Chondrocyte (in vitro differentiated cells): ENCODE results near the gene CRYBA4. TPM values are rescaled to one million over a fixed set of nuclear protein-coding genes. Genes with fewer than 3 reads are reported as not detected.

ENCODE experiments used
- DNase-seq: peaks from one replicate; pipeline ENCODE4 v3.0.0; 2021; ENCODE audit warnings: mixed read lengths, low spot score
- H3K27ac Mint-ChIP-seq: one replicate; pipeline ENCODE4 v1.8.0; 2021; ENCODE audit warnings: mild to moderate bottlenecking, moderate library complexity, mixed read lengths; ENCODE audit not compliant: unreplicated experiment
- H3K27me3 Mint-ChIP-seq: 2 replicates; pipeline ENCODE4 v1.8.0; 2021; ENCODE audit warnings: low read depth, mixed read lengths
- H3K36me3 Mint-ChIP-seq: 2 replicates; pipeline ENCODE4 v1.8.0; 2021; ENCODE audit warnings: low read depth, mixed read lengths
- H3K4me1 Mint-ChIP-seq: 2 replicates; pipeline ENCODE4 v1.8.0; 2021; ENCODE audit warnings: low read depth, mild to moderate bottlenecking, mixed read lengths
- H3K4me3 Mint-ChIP-seq: one replicate; pipeline ENCODE4 v1.8.0; 2021; ENCODE audit warnings: mild to moderate bottlenecking, moderate library complexity, mixed read lengths; ENCODE audit not compliant: unreplicated experiment
- H3K9me3 Mint-ChIP-seq: 2 replicates; pipeline ENCODE4 v1.8.0; 2021; ENCODE audit warnings: low read depth, mixed read lengths
- total RNA-seq: library from RNA; stranded (reverse); gene quantifications from 3 replicates; pipeline ENCODE4 v1.2.1, GENCODE V29; 2021
- TF ChIP-seq, protein P1 (sequence below): fragments of 200-600 bp; sonication (generic); IDR thresholded peaks from 2 replicates; pipeline ENCODE4 v1.5.0; 2021; ENCODE audit warnings: antibody characterized with exemption, mild to moderate bottlenecking, moderate library complexity

CRYBA4 gene
- total RNA-seq, 1 donor from 2014 or later = not detected

DNA sequence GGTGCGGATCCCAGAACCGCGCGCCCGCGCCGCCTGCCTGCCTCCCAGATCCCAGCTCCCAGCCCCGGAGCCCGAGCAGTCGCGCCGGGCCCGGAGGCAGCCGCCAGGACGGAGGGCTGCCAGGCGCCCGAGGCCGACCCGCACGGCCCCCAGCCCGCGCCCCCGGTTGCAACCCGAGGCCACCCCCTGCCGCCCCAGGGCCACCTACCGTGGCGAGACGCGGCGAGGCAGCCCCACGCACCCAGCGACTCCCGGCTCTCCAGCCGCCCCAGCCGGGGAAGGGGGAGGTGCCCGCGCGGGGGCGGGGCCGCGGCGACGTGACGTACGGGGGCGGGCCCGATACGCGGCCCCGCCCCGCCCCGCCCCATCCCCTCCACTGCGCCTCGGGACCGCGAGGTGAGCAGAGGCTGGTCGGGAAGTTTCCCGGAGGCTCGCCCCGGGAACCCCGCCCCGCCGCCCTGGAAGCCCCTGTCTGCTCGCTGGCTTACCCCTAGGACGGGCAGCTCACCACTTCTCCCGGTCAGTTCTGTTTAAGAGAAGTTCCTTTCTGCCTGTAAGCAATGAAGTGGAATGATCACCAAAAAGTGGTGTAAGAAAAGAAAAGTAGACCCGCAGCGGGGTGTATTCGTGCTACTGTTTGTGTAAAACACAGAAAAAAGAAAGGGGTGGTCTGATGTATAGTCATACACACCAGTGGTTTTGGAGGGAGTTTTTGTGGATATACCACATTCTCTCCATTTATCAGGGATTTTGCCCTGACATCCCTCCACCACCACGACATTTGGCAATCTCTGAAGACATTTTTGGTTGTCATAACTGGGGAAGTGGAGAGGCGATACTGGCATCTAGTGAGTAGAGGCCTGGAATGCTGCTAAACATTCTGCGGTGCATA, 31.7 kb upstream of the CRYBA4 start, which contains the start of gene TPST2:
TPST2 (minus strand) TSS at position 288 of the 892 bp plus-strand sequence. CDS start 48,502 bp downstream, outside the sequence.
- H3K27me3 Mint-ChIP-seq = peaks cover 13% of the 10 kb centered on the region
- TF ChIP-seq, protein P1, sequence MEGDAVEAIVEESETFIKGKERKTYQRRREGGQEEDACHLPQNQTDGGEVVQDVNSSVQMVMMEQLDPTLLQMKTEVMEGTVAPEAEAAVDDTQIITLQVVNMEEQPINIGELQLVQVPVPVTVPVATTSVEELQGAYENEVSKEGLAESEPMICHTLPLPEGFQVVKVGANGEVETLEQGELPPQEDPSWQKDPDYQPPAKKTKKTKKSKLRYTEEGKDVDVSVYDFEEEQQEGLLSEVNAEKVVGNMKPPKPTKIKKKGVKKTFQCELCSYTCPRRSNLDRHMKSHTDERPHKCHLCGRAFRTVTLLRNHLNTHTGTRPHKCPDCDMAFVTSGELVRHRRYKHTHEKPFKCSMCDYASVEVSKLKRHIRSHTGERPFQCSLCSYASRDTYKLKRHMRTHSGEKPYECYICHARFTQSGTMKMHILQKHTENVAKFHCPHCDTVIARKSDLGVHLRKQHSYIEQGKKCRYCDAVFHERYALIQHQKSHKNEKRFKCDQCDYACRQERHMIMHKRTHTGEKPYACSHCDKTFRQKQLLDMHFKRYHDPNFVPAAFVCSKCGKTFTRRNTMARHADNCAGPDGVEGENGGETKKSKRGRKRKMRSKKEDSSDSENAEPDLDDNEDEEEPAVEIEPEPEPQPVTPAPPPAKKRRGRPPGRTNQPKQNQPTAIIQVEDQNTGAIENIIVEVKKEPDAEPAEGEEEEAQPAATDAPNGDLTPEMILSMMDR = peak; percentile 11
- H3K4me3 Mint-ChIP-seq = peak within 1 kb of the TSS; percentile 90
- peaks cover 5% of the 10 kb centered on the region for H3K9me3 Mint-ChIP-seq
- H3K36me3 Mint-ChIP-seq = no peaks in the 10 kb centered on the region
- peaks cover 45% of the 10 kb centered on the region for H3K4me1 Mint-ChIP-seq
- DNase-seq = peak; percentile 82
- H3K27ac Mint-ChIP-seq = peak within 1 kb of the TSS; percentile 95

DNA sequence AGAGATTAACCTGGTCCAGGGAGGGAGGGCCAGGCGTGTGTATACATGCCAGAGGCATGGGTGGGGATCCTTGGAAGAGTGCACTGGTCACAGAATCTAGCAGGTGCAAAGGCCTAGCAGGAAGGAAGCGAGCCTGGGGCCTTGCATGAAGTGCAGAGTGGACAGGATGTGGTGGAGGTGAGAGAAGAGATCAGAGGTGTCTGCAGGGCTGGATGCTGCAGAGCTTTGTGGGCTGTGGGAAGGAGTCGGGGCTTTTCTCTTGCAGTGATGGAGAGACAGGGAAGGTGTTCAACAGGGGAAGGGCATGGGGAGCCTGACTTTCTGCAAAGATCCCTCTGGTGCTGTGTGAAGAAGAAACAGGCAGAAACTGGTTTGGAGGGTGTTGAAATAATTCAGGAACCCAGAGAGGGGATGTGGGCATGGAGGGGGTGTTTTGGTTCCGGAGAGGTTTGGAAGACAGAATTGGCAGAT, 29.3 kb upstream of the CRYBA4 start:
- Mint-ChIP-seq H3K4me3 (no peak overlapping the region), H3K27me3 (peaks cover 24% of the 10 kb centered on the region), H3K36me3 (no peaks in the 10 kb centered on the region), H3K9me3 (peaks cover 5% of the 10 kb centered on the region), H3K27ac (no peak overlapping the region), H3K4me1 (peaks cover 22% of the 10 kb centered on the region)
- TF ChIP-seq, protein P1 = no peak
- DNase-seq = peak; percentile 48

DNA sequence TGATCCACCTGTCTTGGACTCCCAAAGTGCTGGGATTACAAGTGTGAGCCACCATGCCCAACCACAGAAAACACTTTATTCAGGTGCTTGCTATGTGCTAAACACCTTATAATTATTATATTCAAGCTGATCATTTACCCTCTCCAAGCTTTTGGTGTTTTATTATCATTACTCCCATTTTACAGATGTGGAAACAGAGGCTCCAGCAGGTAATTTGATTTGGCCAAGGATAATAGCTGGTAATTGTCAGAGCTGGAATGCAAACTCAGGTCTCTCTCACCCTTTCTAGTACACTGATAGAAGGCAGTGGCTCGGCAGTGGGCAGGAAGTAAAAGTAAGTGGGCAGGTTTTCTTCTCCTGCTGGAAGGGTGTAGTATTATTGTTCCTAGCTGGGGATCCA, 28.0 kb upstream of the CRYBA4 start:
- H3K27me3 Mint-ChIP-seq = peaks cover 30% of the 10 kb centered on the region
- TF ChIP-seq, protein P1 = no peak
- H3K27ac Mint-ChIP-seq = no peak overlapping the region
- H3K36me3 Mint-ChIP-seq = no peaks in the 10 kb centered on the region
- no peaks in the 10 kb centered on the region for H3K9me3 Mint-ChIP-seq
- peaks cover 12% of the 10 kb centered on the region for H3K4me1 Mint-ChIP-seq
- no peak overlapping the region for H3K4me3 Mint-ChIP-seq
- no peak for DNase-seq

DNA sequence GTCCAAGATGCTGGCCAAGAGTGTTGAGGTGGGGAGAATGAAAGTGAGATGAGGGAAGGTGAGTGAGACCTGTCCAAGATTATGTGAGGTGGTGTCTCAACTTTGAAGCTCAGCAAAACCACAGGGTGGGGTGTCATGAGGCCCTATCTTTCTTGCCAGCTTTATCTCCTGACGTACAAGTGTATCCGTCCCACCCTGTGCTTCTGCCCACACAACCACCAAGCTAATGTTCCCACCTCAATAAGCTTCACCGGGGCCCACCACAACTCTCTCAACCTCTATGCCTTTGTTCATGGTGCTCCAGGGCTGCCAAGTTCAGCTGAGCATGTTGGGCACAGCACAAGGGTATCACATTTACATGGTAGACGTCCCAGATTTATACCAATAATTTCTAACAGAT, 24.7 kb upstream of the CRYBA4 start:
- no peaks in the 10 kb centered on the region for H3K9me3 Mint-ChIP-seq
- H3K4me1 Mint-ChIP-seq = no peaks in the 10 kb centered on the region
- no peak overlapping the region for H3K4me3 Mint-ChIP-seq
- TF ChIP-seq, protein P1 = no peak
- H3K27me3 Mint-ChIP-seq = peaks cover 32% of the 10 kb centered on the region
- no peaks in the 10 kb centered on the region for H3K36me3 Mint-ChIP-seq
- H3K27ac Mint-ChIP-seq = no peak overlapping the region
- DNase-seq = peak; percentile 29

DNA sequence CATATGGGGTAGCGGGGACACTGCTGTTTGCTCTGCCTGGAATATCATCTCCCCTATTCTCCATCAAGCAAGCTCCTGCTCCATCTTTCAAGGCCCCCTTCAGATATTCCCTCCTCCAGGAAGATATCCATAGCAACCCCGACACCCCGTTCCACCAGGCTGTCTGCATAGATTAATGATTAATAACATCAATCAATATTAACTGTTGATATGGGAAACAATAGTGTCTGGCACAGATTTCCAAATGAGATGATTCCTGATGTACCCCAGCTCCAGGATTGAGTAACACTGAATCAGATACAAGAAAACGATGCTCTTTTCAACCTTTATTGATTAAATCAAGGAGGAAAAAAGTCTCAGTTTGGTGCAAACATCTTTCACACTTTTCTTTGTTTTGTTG, 24.3 kb upstream of the CRYBA4 start:
- H3K36me3 Mint-ChIP-seq = no peaks in the 10 kb centered on the region
- TF ChIP-seq, protein P1 = no peak
- peaks cover 27% of the 10 kb centered on the region for H3K27me3 Mint-ChIP-seq
- H3K4me3 Mint-ChIP-seq = no peak overlapping the region
- H3K4me1 Mint-ChIP-seq = no peaks in the 10 kb centered on the region
- H3K9me3 Mint-ChIP-seq = no peaks in the 10 kb centered on the region
- no peak overlapping the region for H3K27ac Mint-ChIP-seq
- peak; percentile 11 for DNase-seq
